SK-N-DZ (cell line): Measurements from ENCODE around the gene ADCY1.
"Not testable (repeated sequence)": the region's sequence is repeated elsewhere in the genome, so short reads cannot be mapped to it uniquely, and the experiment has no call there.

Experiments used
- DNase-seq: peaks from one replicate; pipeline ENCODE4 v3.0.0-alpha.2; 2015; ENCODE audit warnings: low spot score

ADCY1 gene

DNA sequence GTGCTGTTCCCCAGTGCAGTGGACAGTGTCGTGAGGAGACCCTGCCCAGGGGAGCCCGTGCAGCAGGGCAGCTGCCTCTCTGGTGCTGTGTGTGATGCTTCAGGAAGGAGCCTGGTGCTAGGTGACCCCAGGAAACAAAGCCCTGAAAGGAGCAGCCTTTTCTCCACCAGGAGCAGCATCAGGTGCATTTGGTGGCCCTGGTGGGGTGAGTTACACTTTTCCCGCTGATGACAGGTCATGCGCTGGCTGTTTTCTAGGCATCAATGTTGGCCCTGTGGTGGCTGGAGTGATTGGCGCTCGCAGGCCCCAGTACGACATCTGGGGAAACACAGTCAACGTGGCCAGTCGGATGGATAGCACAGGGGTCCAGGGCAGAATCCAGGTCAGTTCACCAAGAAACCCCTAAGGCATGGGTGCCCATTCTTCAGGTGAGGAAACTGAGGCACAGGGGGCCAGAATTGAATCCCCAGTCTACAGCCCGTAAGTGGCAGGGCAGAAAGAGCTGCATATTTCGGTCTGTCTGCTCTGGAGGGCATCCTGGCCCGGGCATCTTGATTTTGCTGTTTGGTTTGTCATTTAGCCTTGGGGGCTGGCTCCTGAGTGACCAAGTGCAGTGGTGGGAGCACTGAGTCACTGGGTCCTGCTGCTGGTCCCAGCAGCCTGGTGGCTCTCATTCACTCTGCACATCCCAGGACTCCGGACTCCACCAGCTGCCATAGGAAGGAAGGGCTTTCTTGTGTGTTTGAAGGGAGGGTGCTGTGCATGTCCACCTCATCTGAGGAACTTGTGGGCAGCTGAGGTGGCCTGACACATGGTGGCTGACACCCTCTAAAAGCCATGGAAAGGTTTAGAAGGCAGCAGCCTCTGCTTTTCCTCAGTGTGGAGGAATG lies 136.3 kb downstream of the ADCY1 start:
- DNase-seq: no peak

DNA sequence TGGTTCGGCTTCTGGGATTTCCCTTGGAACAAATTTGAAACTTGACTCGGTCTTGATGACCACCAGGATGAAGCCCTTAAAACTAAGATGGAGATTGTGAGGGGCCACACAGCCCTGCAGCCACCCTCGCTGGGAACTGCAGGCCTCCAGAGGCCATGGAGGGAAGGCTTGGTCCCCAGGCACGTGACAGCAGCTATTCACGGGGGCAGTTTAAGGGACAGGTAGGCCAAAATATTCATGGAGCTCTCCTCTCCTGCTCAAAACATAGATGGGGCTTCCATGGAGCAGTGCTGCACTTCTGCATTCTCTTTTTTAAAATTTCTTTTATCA lies 137.0 kb downstream of the ADCY1 start:
- DNase-seq: no peak

- DNase-seq: no peak
Measured at GRCh38 chr7:45712057-45712689, 138.0 kb downstream of the ADCY1 start.

- DNase-seq: no peak
Measured at GRCh38 chr7:45712872-45713668, 138.9 kb downstream of the ADCY1 start.

GRCh38 chr7:45713669-45714520 lies 139.7 kb downstream of the ADCY1 start:
- no peak for DNase-seq

DNA sequence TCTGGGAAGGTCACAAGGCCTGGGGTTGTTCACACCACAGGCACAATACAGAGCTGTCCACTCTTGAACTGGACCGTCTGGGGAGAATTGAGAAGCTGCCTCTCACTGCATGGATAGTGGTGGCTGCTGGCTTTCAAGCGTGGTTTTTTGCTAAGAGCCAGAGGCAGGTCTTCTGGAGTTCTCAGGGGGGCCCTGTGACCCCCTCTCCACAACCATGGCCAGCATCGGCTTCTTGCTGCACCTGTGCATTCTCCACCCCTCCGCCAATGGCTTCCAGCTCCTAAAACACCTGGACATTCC lies 140.3 kb downstream of the ADCY1 start:
- no peak for DNase-seq

GRCh38 chr7:45715471-45716352 lies 141.5 kb downstream of the ADCY1 start:
- DNase-seq: no peak

DNA sequence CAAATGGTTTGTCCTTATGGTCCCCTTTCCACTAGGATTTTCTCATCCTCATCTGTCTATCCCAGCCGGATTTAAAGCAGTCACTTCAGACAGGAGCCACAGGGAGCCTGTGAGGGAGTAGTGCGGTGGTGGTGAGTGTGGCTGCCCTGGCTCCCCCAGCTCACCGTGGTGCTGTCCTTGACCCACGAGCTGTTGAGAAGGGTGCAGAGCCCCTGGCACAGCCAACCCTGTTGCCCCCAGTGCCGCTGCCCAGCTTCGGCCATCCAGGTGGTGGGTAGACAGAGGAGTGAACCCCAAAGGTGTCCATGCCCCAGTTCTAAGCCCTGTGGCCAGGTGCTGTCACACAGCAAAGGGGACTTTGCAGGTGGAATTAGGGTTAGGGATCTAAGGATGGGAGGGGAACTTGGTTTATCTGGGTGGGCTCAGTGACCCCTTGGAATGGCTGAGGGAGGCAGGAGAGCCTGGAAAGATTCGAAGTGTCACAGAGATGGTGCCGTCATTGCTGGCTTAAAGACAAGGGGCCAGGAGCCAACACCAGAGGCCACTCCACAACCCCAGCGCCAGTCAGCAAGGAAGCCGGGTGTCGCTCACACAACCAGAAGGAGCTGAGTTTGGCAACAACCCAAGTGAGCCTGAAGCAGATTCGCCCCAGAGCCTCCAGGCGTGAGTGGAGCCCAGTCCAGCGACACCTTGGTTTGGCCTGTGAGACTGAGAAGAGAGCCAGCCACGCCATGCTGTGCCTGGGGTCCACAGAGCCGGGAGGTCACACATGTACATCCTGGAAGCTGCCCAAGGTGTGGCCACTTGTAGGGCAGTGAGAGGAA lies 142.4 kb downstream of the ADCY1 start:
- DNase-seq: no peak

- DNase-seq: no peak
Measured at GRCh38 chr7:45717537-45718235, 143.5 kb downstream of the ADCY1 start.

- no peak for DNase-seq
Measured at GRCh38 chr7:45718464-45719330, 144.5 kb downstream of the ADCY1 start.

- no peak for DNase-seq
Measured at GRCh38 chr7:45720989-45721388, 146.8 kb downstream of the ADCY1 start.

DNA sequence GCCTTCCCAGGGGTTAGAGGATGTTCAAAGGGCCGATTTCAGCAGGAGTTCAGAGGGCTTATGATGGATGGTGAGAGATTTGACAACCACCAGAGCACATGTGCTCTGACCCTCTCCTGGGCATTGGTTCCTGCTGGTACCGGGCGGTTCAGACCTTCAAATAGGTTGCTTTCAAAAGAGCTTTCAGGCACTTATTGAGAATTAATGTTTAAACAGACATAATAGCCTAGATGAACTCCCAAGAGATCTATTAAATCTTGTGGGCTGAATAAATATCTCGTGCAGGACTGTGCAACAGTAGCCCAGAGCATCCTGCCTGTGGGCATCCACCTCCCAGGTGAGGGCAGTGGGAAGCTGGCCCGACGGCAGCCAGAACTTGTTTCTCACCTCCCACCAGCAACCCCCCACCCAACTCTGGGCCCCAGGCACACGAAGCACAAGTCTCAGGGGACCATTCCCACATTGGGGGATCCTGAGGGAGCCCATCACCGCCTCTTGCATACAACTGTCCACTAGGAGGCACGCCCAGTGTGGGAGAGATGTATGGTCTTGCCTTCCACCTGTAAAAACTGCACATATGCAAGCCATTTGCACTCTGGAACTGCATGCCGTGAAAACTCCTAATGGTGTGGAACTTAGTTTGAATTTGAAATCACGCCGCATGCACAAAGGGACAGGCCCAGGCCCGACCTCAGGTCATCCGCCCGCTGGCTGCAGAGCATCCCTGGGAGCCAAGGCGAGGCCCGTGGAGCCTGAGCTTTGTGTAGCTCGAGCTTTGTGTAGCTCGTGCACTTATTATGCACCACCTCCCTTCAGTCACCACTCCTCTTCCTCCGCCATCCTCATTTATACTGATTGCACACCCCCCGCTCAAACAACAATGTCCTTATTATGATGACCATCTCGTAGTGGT lies 147.8 kb downstream of the ADCY1 start:
- DNase-seq: no peak

GRCh38 chr7:45725231-45725630 lies 151.1 kb downstream of the ADCY1 start:
- DNase-seq: not testable (repeated sequence)

DNA sequence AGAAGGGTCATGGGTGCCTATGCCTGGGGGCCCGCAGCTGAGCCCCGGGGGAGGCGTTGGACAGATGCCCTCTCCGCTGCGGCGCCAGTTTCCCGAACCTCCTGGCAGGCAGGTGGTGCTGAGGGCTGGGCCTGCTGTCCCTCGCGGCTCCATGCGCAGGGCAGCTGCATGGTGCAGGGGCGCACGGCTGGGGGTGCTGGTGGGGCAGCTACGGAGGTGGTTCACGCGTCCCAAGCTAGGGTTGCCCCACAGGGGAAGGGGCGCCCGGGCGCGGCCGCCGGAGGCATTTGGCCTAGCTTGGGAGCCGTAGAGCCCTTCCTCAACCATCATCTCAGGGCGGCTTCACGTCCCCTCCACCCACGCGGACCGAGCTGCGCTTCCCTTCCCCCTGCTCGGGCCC lies 152.7 kb downstream of the ADCY1 start:
- DNase-seq: no peak

DNA sequence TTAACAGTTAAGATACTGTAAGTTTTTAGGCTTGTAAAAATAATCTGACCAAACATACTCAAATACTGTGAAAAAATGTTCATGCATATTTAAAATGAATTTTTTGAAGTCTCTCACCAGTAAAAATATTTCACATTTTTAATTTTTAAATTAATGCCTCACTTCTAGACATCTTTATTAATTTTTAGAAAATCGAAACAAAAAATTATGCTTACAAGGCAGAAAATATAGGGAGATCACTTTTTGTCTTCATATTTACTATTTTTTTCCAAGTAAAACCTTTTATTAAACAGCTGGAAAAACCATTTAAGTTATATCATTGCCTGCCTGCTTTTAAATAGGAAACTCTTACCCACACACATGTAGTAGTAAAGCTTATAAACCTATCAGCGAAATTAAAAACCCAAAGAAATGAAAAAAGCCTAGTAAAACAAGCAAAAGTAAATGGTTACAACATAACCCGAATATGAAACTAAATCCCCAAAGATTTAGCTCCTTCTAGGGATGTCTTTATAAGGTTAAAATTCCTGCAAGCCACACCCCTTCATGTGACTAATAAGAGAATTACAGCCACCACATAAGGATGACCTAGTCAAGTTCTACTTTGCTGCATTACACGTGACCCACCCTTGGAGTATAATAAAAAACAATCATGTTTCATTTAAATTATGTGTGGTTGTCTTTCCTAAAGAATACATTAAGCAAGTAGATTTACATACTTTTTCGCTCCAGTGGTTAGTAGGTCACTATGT lies 157.7 kb downstream of the ADCY1 start:
- DNase-seq: not testable (repeated sequence)

DNA sequence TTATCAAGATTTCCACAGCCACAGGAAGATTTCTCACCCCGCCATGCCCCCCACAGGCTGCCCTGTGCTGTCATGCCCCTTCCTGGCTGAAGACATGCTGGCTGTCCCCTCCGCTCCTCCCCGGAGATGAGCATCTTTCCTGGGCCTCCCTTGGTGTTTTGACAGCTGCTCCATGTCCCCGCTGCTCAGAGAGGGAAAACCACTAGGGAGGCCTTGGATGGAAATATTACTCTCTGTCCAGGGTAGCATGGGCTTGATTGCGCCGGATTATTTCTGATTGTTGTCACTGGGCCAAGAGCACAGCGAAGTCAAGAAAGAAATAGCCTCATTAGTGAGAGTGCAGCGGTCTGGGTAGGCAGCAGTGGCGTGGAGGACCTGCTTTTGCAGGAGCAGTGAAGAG lies 164.8 kb downstream of the ADCY1 start:
- not testable (repeated sequence) for DNase-seq
